Left cardiac atrium (tissue), 2 donors: ENCODE results near the gene MBTPS1. TPM values are rescaled to one million over a fixed set of nuclear protein-coding genes. Genes with fewer than 3 reads are reported as not detected.

ENCODE experiments used
- total RNA-seq, 2 donors: library from RNA; stranded (reverse); fragmentation: NEBNext Ultra II Directional; extraction: Animal tissue kit (Norgen Biotek cat#: 25700); gene quantifications; one replicate each; pipeline ENCODE4 v1.2.1, GENCODE V29; 2021
- donor health status: DM: no; HTN: yes; CAD: no; lungs with severe emphysema.
- donor health status: DM: yes; HTN: yes; CAD: no.

Gene MBTPS1
- total RNA-seq, 2 donors from 2014 or later, result 71.5 to 93.6 TPM

Other genes with a start within 250 kb of the MBTPS1 start
- gene MLYCD, start 217.8 kb downstream of the MBTPS1 start, total RNA-seq, result 10 to 100 TPM; 27.0 to 36.3 TPM
- gene OSGIN1, start 163.7 kb downstream of the MBTPS1 start, total RNA-seq, result 1 to 10 TPM; 7.0 to 8.3 TPM
- under 1 TPM in 1 of 2 donors, not detected in 1; 0.91 TPM for gene NECAB2, start 148.7 kb downstream of the MBTPS1 start, total RNA-seq
- gene SLC38A8, start 74.1 kb downstream of the MBTPS1 start, total RNA-seq, result not detected
- gene HSDL1, start 28.2 kb upstream of the MBTPS1 start, total RNA-seq, result 10 to 100 TPM; 21.6 to 34.1 TPM
- not detected for gene DNAAF1, start 28.4 kb upstream of the MBTPS1 start, total RNA-seq
- 10 to 100 TPM; 27.9 to 33.6 TPM for gene TAF1C, start 70.1 kb upstream of the MBTPS1 start, total RNA-seq
- under 1 TPM in 1 of 2 donors, not detected in 1; 0.59 TPM for gene ADAD2, start 74.2 kb upstream of the MBTPS1 start, total RNA-seq
- not detected for gene KCNG4, start 123.1 kb upstream of the MBTPS1 start, total RNA-seq
- gene WFDC1, start 177.9 kb upstream of the MBTPS1 start, total RNA-seq, result 1 to 10 TPM; 1.9 to 2.5 TPM